HG03558 (cell line): ENCODE data around the gene SLC51B.
"Not testable (repeated sequence)": the region's sequence is repeated elsewhere in the genome, so short reads cannot be mapped to it uniquely, and the experiment has no call there.

ENCODE experiments used
- ATAC-seq: cut with Tn5 transposase; IDR thresholded peaks from one replicate; pipeline ENCODE4 v1.9.1; 2021; ENCODE audit warnings: moderate number of reproducible peaks; ENCODE audit not compliant: unreplicated experiment; ENCODE audit errors: extremely low read depth

The SLC51B gene

GRCh38 chr15:65096481-65097385 is 51.5 kb downstream of the SLC51B start:
- ATAC-seq, result no peak

GRCh38 chr15:65097651-65098263 is 52.6 kb downstream of the SLC51B start:
- no peak for ATAC-seq

GRCh38 chr15:65099336-65099735 is 54.1 kb downstream of the SLC51B start:
- no peak for ATAC-seq

GRCh38 chr15:65099801-65100200 is 54.6 kb downstream of the SLC51B start:
- not testable (repeated sequence) for ATAC-seq

- ATAC-seq, result no peak
Observed at GRCh38 chr15:65100442-65100841, 55.3 kb downstream of the SLC51B start.

GRCh38 chr15:65101411-65101890 is 56.3 kb downstream of the SLC51B start:
- no peak for ATAC-seq

- ATAC-seq, result no peak
Observed at GRCh38 chr15:65101891-65102708, 56.9 kb downstream of the SLC51B start.

GRCh38 chr15:65102912-65103311 is 57.7 kb downstream of the SLC51B start:
- no peak for ATAC-seq
